SJSA1 (cell line): ENCODE measurements around the gene CD7. TPM values are rescaled to one million over a fixed set of nuclear protein-coding genes. Genes with fewer than 3 reads are reported as not detected.
A peak's percentile ranks its signal among the peaks of the same experiment; 100 is the strongest.

Experiments
- DNase-seq, 2 experiments: peaks; one replicate each; pipeline ENCODE4 v3.0.0-alpha.2; 2015 to 2020; ENCODE audit warnings: low spot score in 2 of 2, low read depth in 1 of 2
- H3K27ac ChIP-seq: fragments of 250-450 bp; sonication (Bioruptor Pico); 2 replicates; pipeline ENCODE4 v1.5.1; 2020; ENCODE audit warnings: mild to moderate bottlenecking, moderate library complexity
- H3K27me3 ChIP-seq: fragments of 250-450 bp; sonication (Bioruptor Pico); replicated peaks from 2 replicates; pipeline ENCODE4 v1.5.1; 2020; ENCODE audit warnings: mild to moderate bottlenecking, moderate library complexity
- H3K36me3 ChIP-seq: fragments of 250-450 bp; sonication (Bioruptor Pico); 2 replicates; pipeline ENCODE4 v1.5.1; 2020; ENCODE audit warnings: mild to moderate bottlenecking
- H3K4me1 ChIP-seq: fragments of 250-450 bp; sonication (Bioruptor Pico); replicated peaks from 2 replicates; pipeline ENCODE4 v1.6.1; 2021; ENCODE audit warnings: mild to moderate bottlenecking
- H3K4me3 ChIP-seq: fragments of 250-450 bp; sonication (Bioruptor Pico); 2 replicates; pipeline ENCODE4 v1.5.1; 2020; ENCODE audit warnings: mild to moderate bottlenecking
- H3K9me3 ChIP-seq: fragments of 250-450 bp; sonication (Bioruptor Pico); replicated peaks from 2 replicates; pipeline ENCODE4 v1.5.1; 2020; ENCODE audit warnings: mild to moderate bottlenecking
- total RNA-seq: library from RNA; depleted of rRNA; stranded (reverse); fragments of >200 nt; shearing (Covaris generic); gene quantifications from 2 replicates; pipeline ENCODE4 v1.2.3, GENCODE V29; 2014

CD7 gene
- total RNA-seq, 1 experiment from 2014 or later = not detected

DNA sequence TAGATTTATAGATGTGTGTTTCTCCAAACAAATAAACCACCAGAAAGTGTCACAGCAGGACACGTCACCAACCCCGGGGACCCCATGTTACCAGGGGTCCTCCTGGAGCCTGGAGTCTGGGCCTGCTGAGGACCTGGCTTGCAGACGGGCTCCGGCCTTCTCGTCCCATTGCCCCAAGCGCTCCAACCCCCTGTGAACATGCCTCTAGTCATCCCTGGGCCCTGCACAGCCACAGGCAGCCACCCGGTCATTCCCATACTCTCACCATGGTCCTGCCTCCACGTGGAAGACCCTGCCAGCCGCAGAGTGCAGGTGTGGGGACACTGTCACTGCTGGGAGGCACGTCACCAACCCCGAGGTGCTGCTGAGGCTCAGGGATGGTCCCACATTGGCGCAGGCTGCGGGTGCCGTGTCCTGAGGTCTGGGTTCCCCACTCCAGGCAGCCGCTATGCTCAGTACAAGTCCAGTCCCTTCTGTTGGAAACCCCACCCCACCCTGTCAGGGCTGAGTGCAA, 11.6 kb upstream of the CD7 start:
- Histone ChIP-seq H3K9me3 (no peaks in the 10 kb centered on the region), H3K27ac (no peak overlapping the region), H3K4me1 (peaks cover 29% of the 10 kb centered on the region), H3K27me3 (peaks cover 4% of the 10 kb centered on the region), H3K4me3 (no peak overlapping the region), H3K36me3 (no peaks in the 10 kb centered on the region)
- DNase-seq = no peak

DNA sequence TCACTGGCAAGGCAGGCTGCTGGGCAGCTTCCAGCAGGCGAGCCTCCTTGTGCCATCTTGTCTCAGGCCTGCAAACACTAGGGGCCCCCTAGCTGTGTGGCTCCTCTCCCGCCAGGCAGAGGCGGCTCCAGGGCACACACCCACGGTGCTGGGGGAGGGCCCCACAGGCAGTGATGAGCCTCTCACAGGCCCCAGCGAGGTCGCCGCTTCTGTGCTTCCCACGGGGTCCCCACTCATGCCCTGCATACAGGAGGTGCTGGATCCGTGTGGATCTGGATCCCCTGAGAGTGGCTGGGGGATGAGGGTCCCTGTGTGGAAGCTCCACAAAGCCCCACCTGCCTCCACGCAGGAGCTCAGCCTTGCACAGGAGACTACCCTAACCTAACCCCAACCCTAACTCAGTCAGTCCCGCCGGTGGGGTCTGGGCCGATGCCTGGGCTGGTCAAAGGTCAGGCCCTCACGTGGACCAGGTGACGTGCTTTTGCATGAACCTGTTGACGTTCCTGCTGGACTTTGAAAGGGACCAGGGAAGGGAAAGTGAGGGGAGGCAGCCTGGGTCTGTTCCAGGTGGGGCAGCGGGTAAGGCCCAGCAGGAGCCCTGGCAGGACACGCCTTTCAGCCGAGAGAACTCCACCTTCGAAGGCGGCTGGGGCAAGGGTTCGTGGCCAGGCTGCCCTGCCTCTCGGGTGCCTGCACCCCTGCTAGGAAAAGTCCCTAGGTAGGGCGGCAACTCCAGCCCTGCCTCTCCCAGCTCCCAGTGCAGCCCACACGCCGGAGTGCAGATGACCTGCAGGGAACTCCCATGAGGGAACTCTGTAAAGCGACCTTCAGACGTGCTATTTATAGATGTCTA, 11.0 kb upstream of the CD7 start:
- no peaks in the 10 kb centered on the region for H3K36me3 ChIP-seq
- H3K9me3 ChIP-seq = no peaks in the 10 kb centered on the region
- H3K27me3 ChIP-seq = peaks cover 4% of the 10 kb centered on the region
- no peak overlapping the region for H3K27ac ChIP-seq
- peaks cover 22% of the 10 kb centered on the region for H3K4me1 ChIP-seq
- DNase-seq = no peak
- no peak overlapping the region for H3K4me3 ChIP-seq

DNA sequence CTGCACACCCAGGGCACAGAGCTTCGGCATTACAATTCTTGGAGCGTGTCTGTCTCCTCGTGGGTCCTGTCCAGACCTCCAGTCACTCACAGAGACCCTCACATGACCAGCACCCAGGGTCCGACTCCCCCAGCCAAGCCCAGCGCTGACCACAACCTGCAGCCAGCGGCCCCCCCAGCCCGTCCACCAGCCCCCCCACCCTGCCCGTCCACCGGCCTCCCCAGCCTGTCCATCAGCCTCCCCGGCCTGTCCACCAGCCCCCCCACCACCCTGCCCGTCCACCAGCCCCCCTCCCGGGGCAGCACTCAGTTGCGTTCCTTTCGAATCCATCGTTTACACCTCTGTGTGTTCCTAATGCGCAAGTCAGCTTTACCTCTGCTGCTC, 10.3 kb upstream of the CD7 start:
- Histone ChIP-seq H3K27me3 (no peaks in the 10 kb centered on the region), H3K4me3 (no peak overlapping the region), H3K36me3 (no peaks in the 10 kb centered on the region), H3K4me1 (peaks cover 16% of the 10 kb centered on the region), H3K9me3 (no peaks in the 10 kb centered on the region), H3K27ac (no peak overlapping the region)
- no peak for DNase-seq

DNA sequence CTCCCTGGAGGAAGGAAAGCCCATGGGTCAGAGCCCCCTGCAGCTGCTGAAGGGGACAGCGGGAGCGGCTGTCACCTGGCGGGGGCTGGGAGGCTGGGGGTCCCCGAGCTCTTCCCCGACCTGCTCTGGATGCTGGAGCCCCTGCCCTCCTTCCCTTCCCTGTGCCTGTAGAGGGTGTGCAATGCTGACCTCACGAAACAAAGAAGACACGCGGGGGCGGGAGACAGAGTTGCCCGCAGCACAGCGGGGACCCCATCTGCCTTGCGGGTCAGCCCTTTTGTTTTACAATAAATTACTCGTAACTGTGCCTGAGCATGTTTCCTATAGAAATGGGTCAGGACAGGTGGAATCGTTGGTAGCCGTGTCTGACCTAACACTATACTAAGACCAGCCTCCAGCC, 9.9 kb upstream of the CD7 start:
- no peaks in the 10 kb centered on the region for H3K9me3 ChIP-seq
- H3K4me3 ChIP-seq = no peak overlapping the region
- peaks cover 12% of the 10 kb centered on the region for H3K4me1 ChIP-seq
- H3K27ac ChIP-seq = no peak overlapping the region
- no peaks in the 10 kb centered on the region for H3K36me3 ChIP-seq
- no peaks in the 10 kb centered on the region for H3K27me3 ChIP-seq
- no peak for DNase-seq

DNA sequence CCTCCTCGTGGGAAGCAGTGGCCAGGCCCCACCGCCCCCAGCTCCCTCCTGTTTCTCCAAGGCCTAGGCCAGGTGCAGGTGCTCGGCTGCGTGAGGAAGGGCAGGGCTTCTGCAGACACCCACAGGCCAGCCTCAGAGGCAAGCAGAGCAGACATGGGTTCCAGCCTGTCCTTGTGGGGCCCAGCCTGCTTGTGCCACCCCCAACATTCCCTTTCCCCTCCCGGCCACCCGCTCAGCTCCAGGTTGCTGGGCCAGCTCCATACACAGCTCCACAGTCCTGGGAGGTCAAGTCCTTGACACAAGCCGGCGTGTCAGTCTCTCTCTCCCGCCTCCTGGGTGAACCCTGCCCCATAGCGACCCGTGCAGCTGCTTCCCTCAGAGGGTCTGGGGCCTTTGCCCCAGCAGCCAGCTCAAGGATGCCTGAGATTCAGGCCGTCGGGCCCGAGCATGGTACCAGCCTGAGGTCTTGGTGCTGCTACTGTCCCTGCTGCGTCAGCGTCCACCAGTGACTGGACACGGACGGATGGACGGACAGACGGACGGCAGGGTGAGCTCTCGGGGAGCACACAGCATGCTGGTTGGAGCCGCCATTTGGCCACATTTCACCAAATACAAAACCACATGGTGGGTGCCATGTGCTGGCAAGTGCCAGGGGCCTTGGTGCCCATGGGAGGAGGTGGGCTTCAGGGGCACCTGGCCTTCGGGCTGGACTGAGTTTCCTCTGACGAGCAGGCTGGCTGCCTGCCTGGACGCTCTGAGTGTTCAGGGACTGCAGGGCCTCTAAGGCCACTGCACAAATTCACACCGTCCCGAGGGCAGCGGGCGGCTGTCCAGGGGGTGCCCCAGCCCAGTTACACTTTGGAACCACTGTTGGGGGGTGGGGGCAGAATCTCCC, 8.1 kb upstream of the CD7 start:
- Histone ChIP-seq H3K36me3 (0 out of 2 replicates have a peak, but pooled peaks cover 4% of the 10 kb centered on the region), H3K27ac (no peak overlapping the region), H3K4me1 (peaks cover 15% of the 10 kb centered on the region), H3K9me3 (no peaks in the 10 kb centered on the region), H3K4me3 (no peak overlapping the region), H3K27me3 (peaks cover 10% of the 10 kb centered on the region; the same call in 1 of the 2 replicates)
- DNase-seq = no peak

DNA sequence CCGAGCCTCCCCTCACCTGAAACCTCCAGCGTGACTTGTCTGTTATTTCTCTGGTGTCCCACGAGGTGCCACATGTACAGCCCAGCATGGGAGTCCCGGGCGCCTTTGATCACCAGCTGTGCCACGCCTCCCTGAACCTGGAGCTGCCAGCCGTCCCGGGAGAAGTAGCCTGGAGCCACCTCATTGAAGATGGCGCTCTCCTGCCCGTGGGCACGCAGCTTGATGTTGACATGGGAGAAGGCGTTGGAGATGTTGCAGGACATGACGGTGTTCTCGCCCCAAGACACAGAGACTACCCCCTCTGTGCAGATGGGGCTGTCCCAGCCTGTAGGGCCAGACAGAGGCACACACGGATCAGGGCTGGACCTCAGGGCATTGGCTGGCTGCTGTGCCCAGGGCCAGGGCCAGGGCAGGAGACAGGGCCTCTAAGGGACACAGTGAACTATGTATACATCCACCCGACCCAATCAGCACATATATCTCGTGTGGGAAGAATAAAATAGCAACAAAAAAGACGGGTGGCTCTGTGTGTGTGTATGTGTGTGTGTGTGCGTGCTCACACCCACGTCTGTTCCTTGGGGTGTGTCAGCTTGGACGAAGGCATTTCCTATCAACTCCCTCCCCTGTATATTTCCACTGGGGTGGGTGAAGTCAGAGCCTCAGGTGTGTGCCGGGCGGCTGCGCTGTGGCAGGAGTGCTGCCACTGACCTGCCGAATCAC, 7.3 kb upstream of the CD7 start:
- DNase-seq = no peak
- Histone ChIP-seq H3K27me3 (peaks cover 10% of the 10 kb centered on the region; the same call in 1 of the 2 replicates), H3K4me3 (no peak overlapping the region), H3K27ac (no peak overlapping the region), H3K36me3 (0 out of 2 replicates have a peak, but pooled peaks cover 4% of the 10 kb centered on the region), H3K4me1 (peaks cover 8% of the 10 kb centered on the region), H3K9me3 (peaks cover 5% of the 10 kb centered on the region)

DNA sequence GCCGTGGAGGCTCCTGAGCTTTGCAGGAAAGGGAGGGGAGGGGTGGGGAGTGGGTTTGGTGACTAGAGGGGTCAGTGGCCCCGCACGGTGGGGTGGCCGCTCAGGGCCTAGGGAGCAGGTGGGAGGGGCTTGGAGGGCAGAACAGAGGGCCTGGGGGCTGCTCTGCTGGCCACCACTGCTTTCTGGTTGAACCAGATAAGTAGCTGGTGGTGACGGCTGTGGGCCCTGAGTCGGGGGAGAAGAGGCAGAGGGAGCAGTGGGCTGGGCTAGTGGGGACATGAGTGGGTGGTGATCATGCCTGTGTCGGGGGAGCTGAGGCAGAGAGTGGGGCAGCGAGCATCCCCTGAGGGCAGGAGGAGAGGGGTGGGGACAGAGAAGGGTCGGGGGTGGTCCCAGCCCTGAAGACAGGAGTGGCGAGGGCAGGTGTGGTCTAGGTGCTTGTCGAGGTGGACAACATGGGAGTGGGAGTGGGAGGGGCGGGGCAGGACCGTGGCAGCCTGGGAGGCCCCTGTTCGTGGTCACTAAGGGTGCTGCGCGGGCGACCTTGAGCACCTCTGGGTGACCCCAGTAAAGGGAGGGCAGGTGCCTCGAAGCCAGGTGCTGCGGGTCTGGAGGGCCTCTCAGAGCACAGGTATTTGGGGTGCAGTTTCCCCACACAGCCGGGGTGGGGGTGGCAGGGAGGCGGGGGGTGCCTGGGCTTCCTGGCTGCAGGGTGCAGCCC, 6.3 kb upstream of the CD7 start:
- no peak overlapping the region for H3K27ac ChIP-seq
- H3K4me3 ChIP-seq = no peak overlapping the region
- H3K4me1 ChIP-seq = peaks cover 8% of the 10 kb centered on the region
- DNase-seq = no peak
- H3K36me3 ChIP-seq = 0 out of 2 replicates have a peak, but pooled peaks cover 4% of the 10 kb centered on the region
- H3K27me3 ChIP-seq = peaks cover 10% of the 10 kb centered on the region; the same call in 1 of the 2 replicates
- H3K9me3 ChIP-seq = peaks cover 10% of the 10 kb centered on the region

DNA sequence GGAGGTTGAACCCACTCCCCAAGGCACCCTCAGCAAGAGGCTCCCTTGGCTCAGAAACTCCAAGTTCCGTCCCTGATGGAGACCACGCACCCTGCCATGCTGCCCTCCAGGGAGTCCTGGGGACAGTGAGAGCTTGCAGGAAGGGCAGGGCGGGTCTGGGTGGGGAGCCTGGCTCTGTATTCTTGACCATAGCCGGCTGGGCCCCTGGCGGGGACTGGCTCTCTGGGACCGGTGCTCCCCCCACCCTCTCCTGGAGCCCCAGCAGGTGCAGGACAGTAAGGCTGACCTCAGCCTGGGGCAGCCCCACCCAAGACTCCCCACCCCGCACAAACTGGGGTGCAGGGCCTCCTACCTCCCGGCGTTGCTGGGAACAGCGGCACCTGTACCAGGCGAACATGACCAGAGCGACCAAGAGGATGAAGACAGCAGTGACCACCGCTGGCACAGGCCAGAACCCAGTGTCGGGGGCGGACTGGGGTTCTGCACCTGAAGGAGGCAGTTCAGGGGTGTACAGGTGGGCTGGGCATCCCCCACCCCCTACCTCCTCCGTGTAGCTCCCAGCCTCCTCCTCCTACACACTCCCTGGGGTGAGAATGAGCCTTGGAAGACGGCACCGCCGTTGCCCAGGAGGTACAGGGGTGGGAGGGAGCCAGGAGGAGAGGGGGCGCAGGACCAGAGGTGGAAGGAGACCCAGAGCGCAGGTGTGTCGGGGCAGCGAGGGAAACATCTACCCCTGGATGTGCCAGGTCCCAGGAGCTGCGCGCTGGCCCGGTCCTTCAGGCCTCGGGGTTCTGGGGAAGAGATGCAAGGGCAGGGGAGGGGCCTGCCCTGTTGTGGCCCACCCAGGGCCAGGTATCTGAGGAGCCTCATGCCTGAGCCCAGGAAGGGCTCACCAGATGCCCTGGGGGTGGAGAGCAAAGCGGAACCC, 5.4 kb upstream of the CD7 start:
- peaks cover 10% of the 10 kb centered on the region for H3K9me3 ChIP-seq
- H3K36me3 ChIP-seq = 0 out of 2 replicates have a peak, but pooled peaks cover 4% of the 10 kb centered on the region
- no peak for DNase-seq
- H3K4me1 ChIP-seq = peaks cover 8% of the 10 kb centered on the region
- no peak overlapping the region for H3K27ac ChIP-seq
- H3K27me3 ChIP-seq = peaks cover 10% of the 10 kb centered on the region; the same call in 1 of the 2 replicates
- no peak overlapping the region for H3K4me3 ChIP-seq

DNA sequence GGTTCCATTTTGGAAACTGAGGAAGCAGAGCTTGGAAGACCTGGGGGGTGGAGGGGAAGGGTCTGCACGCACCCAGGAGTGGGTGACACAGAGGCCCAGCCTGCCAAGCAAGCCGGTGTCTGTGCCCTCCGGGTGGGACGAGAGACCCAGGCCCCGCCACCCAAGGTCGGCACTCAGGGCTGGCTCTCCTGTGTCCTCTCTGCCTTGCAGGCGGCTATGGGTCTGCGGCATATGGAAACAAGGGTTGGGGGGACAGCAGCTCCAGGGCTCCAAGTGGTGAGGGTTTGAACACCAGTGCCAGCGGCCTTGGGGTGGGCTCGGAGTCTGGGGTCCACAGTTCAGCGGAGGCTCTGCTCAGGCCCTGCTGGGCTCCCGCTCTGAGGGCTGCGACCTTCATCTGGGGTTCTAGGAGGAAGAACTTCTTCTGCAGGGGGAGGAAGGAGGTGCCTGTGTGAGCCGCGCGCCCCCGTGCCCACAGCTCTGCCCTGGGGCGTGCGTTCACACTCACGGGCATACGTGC, 4.6 kb upstream of the CD7 start:
- H3K9me3 ChIP-seq = peaks cover 10% of the 10 kb centered on the region

DNA sequence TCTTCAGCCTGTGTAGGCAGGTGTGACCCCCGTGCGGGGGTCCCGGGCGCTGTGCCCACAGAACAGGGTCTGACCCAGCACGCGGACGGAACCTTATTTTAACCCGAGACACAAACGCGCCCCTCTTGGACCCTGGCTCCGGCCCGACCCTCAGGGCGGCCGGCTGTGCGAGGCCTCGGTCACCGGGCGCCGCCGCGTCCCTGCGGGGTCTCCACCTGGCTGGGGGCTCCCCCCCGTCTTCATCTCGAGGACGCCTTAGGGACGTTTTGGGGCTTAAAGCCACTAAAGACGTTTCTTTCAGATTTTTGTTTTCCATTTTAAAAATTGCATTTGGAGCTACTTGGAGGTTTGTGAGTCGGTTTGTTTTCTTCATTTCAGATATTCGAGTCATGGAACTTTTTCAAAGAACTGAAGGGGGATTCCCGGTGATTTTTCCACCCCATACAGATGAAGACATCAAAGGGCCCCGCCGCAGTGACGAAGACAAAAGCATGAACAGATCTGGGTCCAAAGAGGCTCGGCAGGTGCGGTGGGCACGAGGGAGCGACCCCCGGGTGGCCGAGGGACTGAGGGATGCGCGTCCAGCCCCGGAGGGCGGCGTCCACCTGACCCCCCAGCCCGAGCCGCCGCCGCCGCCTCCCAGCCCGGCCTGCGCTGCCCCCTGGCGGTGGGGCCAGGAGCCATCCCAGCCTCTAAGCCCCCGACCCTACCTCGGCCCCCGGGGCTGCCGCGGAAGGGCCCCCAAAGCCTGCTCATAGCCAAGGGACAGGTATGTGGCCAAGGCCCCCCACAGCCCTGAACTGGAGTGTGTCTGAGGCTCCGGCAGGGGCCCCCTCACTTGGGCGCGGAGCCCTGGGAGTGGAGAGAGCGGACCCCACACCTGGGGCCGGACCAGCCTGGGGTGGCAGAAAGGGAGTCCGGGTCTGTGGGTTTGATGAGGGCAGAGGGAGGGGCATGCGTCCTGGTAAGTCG, 3.8 kb upstream of the CD7 start:
- H3K4me3 ChIP-seq = no peak overlapping the region
- peak in 1 of 2 experiments; percentile 42 for DNase-seq
- peaks cover 10% of the 10 kb centered on the region for H3K9me3 ChIP-seq
- peaks cover 8% of the 10 kb centered on the region for H3K4me1 ChIP-seq
- H3K27ac ChIP-seq = no peak overlapping the region
- 0 out of 2 replicates have a peak, but pooled peaks cover 4% of the 10 kb centered on the region for H3K36me3 ChIP-seq
- H3K27me3 ChIP-seq = peaks cover 14% of the 10 kb centered on the region

More for the DNA sequence above, 4.6 kb upstream of the CD7 start:
- Histone ChIP-seq H3K36me3 (0 out of 2 replicates have a peak, but pooled peaks cover 4% of the 10 kb centered on the region), H3K4me1 (peaks cover 8% of the 10 kb centered on the region), H3K27ac (no peak overlapping the region), H3K4me3 (no peak overlapping the region), H3K27me3 (peaks cover 10% of the 10 kb centered on the region; the same call in 1 of the 2 replicates)
- no peak for DNase-seq
